GM12892 (cell line): ENCODE results near the gene OR12D3.

Source experiments
- POLR2A ChIP-seq: IDR thresholded peaks from 2 replicates; pipeline ENCODE4 v1.6.1; 2011; ENCODE audit warnings: low read depth, low read length, control low read depth
- POLR2AphosphoS5 ChIP-seq: IDR thresholded peaks from 2 replicates; pipeline ENCODE4 v1.6.1; 2011; ENCODE audit warnings: low read depth, low read length, control low read depth

GRCh38 chr6:29345380-29345779 is 29.7 kb downstream of the OR12D3 start:
- TF ChIP-seq POLR2A (no peak), POLR2AphosphoS5 (no peak)
